Measurements from ENCODE around the gene SHTN1.

The SHTN1 gene

DNA sequence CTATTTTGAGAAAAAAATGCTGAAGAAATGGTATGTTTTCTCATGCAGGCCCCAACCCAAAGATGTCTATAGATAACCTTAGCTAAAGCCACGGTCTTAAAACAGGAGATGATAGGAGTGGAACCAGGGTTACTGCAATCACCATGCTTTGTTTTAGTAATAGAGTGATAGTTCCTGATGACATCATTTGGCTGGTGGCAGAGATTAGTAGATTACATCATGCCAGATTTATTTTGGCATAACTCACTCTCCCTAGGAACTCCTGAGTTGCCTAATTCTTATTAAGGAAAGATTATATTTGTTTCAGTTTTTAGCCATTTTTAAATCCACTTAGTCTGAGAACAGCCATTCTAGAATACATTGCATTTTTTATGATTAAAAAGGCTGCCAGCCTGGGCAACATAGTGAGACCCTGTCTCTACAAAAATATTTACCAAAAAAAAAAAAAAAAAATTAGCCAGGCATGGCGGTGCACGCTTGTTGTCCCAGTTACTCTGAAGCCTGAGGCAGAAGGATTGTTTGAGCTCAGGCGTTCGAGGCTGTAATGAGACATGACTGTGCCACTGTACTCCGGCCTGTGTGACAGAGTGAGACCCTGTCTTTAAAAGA is 137.9 kb downstream of the SHTN1 start:
- TF ChIP-seq, protein P1, sequence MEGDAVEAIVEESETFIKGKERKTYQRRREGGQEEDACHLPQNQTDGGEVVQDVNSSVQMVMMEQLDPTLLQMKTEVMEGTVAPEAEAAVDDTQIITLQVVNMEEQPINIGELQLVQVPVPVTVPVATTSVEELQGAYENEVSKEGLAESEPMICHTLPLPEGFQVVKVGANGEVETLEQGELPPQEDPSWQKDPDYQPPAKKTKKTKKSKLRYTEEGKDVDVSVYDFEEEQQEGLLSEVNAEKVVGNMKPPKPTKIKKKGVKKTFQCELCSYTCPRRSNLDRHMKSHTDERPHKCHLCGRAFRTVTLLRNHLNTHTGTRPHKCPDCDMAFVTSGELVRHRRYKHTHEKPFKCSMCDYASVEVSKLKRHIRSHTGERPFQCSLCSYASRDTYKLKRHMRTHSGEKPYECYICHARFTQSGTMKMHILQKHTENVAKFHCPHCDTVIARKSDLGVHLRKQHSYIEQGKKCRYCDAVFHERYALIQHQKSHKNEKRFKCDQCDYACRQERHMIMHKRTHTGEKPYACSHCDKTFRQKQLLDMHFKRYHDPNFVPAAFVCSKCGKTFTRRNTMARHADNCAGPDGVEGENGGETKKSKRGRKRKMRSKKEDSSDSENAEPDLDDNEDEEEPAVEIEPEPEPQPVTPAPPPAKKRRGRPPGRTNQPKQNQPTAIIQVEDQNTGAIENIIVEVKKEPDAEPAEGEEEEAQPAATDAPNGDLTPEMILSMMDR (IDR thresholded peaks at IDR 0.05; ENCODE audit: control insufficient read depth, insufficient read depth, low read depth, low read length, missing control alignments): no peak
- no peak overlapping the region for H3K4me3 ChIP-seq (ENCODE audit: control insufficient read depth, low read depth, low read length)
- no peak for DNase-seq (ENCODE audit: low read depth)

DNA sequence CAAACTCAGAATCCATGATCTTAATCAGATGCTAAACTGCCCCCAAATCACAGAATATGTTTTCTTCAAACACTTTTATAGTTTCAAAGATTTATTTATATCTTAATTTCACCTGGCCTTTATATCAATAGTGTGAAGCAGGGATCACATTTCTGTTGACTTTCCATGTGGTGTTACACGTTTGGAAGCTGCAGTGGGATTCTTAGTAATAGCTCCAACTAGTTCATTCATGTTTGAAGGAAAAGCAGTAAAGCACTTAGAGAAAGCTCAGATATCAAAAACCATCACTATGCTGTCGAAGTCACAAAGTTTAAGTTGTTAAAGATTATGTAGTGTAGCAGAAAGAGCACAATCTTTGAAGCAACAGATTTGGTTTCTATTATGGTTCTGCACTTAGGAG is 138.9 kb downstream of the SHTN1 start:
- no peak for DNase-seq (ENCODE audit: low read depth)
- H3K4me3 ChIP-seq (ENCODE audit: control insufficient read depth, low read depth, low read length): no peak overlapping the region
- TF ChIP-seq, protein P1 (IDR thresholded peaks at IDR 0.05; ENCODE audit: control insufficient read depth, insufficient read depth, low read depth, low read length, missing control alignments): no peak

DNA sequence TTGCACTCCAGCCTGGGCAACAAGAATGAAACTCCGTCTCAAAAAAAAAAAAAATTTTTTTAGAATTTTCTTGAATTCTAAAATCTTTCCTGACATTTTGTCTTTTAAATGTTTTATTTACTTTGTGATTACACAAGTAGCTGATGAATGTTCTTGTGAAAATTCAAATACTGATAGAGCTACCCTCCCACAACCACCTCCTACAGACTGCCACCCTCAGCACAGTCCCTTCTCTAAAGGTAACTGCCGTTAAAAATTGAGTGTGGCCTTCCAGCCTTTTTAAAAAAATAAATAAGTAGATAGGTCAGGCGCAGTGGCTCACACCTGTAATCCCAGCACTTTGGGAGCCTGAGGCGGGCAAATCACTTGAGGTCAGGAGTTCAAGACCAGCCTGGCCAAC is 140.6 kb downstream of the SHTN1 start:
- no peak for DNase-seq (ENCODE audit: low read depth)
- no peak overlapping the region for H3K4me3 ChIP-seq (ENCODE audit: control insufficient read depth, low read depth, low read length)
- TF ChIP-seq, protein P1 (IDR thresholded peaks at IDR 0.05; ENCODE audit: control insufficient read depth, insufficient read depth, low read depth, low read length, missing control alignments): no peak

DNA sequence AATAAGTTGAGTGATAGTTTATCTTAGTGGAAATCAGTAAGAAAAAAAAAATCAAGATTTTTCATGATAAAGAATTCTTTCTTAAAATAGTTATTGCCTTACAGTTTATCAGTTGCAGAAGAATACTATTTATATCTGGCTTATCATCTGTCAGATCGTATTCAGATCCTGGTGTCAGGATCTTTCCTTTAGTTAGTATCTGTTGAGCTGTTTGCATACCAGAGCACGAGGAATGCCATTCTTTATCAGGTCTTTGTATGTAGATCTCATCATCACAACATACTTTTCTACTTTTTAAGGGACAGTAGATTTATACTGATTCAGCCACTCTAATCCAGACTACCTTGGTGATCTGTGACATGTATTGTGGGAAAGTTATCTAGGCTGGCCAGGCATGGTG is 143.2 kb downstream of the SHTN1 start:
- DNase-seq (ENCODE audit: low read depth): no peak
- TF ChIP-seq, protein P1 (IDR thresholded peaks at IDR 0.05; ENCODE audit: control insufficient read depth, insufficient read depth, low read depth, low read length, missing control alignments): no peak
- no peak overlapping the region for H3K4me3 ChIP-seq (ENCODE audit: control insufficient read depth, low read depth, low read length)

DNA sequence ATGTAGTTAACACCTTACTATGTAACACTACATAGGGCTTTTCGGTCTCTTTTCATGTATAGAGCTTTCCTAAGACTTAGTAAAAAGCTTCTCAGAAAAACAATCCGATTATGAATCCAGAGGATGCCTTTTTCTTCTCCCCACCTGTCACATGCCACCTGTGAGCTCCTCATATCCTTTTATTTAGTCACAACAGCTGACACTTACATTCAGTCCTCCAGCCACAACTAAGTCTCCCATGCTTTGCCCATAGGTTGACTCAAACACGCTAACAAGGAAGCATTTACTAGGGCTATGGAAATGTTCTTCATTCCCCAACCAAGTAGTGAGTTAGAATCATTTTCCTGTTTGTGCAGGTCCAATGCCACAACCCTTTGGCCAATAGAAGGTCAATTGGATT is 147.8 kb downstream of the SHTN1 start:
- no peak for DNase-seq (ENCODE audit: low read depth)
- TF ChIP-seq, protein P1 (IDR thresholded peaks at IDR 0.05; ENCODE audit: control insufficient read depth, insufficient read depth, low read depth, low read length, missing control alignments): no peak
- no peak overlapping the region for H3K4me3 ChIP-seq (ENCODE audit: control insufficient read depth, low read depth, low read length)

DNA sequence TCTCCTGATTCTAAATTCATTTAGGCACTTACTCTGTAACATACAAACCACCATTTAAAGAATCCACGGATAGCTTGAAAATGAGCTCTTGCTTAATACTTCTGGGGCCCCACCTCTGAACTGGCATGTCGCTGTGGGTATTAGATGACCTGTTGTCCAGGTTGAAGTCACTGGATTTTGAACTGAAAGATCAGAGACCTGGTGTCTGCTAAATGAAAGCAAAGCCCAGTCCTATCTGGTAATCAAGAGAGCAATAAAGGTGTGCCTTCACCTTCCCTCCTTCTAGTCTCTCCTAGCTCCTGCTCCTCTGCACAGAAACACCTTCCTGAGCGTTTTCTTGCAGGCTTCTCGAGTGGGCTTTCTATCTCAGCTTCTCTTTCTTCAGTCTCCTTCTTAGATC is 151.3 kb downstream of the SHTN1 start:
- no peak for DNase-seq (ENCODE audit: low read depth)
- TF ChIP-seq, protein P1 (IDR thresholded peaks at IDR 0.05; ENCODE audit: control insufficient read depth, insufficient read depth, low read depth, low read length, missing control alignments): no peak
- no peak overlapping the region for H3K4me3 ChIP-seq (ENCODE audit: control insufficient read depth, low read depth, low read length)

DNA sequence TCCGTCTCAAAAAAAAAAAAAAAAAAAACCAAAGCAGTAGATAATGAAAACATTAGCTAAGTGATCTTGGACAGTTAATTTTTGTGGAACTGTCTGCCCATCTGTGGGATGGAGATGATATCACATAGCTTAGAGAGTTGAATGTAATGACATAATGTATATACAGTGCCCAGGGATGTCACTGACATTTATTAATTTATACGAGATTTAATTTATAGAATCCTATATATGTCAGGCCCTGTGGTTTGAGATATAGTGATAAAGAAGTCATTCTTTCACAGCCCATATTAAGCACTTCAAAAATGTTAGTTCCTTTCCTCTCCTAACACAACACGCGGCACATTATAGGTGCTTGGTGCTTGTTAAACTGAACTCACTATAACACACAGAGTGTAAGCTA is 151.7 kb downstream of the SHTN1 start:
- TF ChIP-seq, protein P1 (IDR thresholded peaks at IDR 0.05; ENCODE audit: control insufficient read depth, insufficient read depth, low read depth, low read length, missing control alignments): no peak

More for the DNA sequence above, 151.7 kb downstream of the SHTN1 start:
- no peak overlapping the region for H3K4me3 ChIP-seq (ENCODE audit: control insufficient read depth, low read depth, low read length)
- DNase-seq (ENCODE audit: low read depth): no peak
